AG09309 (cell line): ENCODE data around the gene GRIK2.

Source experiments
- DNase-seq: peaks from one replicate; pipeline ENCODE4 v3.0.0-alpha.2; 2010; ENCODE audit warnings: low read depth
- H3K4me3 ChIP-seq: 2 replicates; pipeline ENCODE4 v1.5.1; 2011; ENCODE audit warnings: mild to moderate bottlenecking, low read depth, low read length, moderate library complexity; ENCODE audit not compliant: control insufficient read depth
- TF ChIP-seq, protein P1 (sequence below): IDR thresholded peaks from 2 replicates; pipeline ENCODE4 v1.5.1; 2011; ENCODE audit warnings: mild to moderate bottlenecking, low read depth, low read length, inconsistent platforms; ENCODE audit not compliant: insufficient read depth, control insufficient read depth; ENCODE audit errors: missing control alignments

GRIK2 gene

GRCh38 chr6:101935732-101936131 lies 542.2 kb downstream of the GRIK2 start:
- H3K4me3 ChIP-seq, result no peak overlapping the region
- TF ChIP-seq, protein P1, sequence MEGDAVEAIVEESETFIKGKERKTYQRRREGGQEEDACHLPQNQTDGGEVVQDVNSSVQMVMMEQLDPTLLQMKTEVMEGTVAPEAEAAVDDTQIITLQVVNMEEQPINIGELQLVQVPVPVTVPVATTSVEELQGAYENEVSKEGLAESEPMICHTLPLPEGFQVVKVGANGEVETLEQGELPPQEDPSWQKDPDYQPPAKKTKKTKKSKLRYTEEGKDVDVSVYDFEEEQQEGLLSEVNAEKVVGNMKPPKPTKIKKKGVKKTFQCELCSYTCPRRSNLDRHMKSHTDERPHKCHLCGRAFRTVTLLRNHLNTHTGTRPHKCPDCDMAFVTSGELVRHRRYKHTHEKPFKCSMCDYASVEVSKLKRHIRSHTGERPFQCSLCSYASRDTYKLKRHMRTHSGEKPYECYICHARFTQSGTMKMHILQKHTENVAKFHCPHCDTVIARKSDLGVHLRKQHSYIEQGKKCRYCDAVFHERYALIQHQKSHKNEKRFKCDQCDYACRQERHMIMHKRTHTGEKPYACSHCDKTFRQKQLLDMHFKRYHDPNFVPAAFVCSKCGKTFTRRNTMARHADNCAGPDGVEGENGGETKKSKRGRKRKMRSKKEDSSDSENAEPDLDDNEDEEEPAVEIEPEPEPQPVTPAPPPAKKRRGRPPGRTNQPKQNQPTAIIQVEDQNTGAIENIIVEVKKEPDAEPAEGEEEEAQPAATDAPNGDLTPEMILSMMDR, result no peak
- DNase-seq, result no peak

- TF ChIP-seq, protein P1, result no peak
- H3K4me3 ChIP-seq, result no peak overlapping the region
- no peak for DNase-seq
Measured at GRCh38 chr6:101936516-101936915, 543.0 kb downstream of the GRIK2 start.

GRCh38 chr6:101937108-101937507 lies 543.6 kb downstream of the GRIK2 start:
- TF ChIP-seq, protein P1, result no peak
- DNase-seq, result no peak
- H3K4me3 ChIP-seq, result no peak overlapping the region

- H3K4me3 ChIP-seq, result no peak overlapping the region
- TF ChIP-seq, protein P1, result no peak
- no peak for DNase-seq
Measured at GRCh38 chr6:101940391-101940790, 546.9 kb downstream of the GRIK2 start.

GRCh38 chr6:101956961-101957360 lies 563.5 kb downstream of the GRIK2 start:
- no peak for DNase-seq
- H3K4me3 ChIP-seq, result no peak overlapping the region

DNA sequence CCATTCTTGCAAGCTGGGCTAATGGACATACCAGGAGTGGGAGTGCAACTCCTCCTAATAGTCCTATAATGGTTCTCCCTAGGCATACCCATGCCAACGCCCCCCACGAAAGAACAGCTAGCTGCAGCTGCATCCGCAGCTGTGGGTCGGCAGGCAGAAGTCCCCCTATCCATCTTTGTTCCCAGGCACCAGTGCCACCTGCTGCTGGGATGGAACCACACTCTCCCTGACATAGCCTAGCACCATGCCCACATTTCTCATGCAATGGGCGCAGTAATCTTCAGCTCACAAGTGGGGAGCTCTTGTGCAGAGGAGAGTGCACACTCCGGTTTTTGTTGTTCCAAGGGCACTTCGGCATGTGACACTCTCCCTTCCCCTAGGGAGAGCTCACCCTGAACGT lies 567.8 kb downstream of the GRIK2 start:
- H3K4me3 ChIP-seq, result no peak overlapping the region
- TF ChIP-seq, protein P1, result no peak
- DNase-seq, result no peak

More at GRCh38 chr6:101956961-101957360, 563.5 kb downstream of the GRIK2 start:
- TF ChIP-seq, protein P1, result no peak

DNA sequence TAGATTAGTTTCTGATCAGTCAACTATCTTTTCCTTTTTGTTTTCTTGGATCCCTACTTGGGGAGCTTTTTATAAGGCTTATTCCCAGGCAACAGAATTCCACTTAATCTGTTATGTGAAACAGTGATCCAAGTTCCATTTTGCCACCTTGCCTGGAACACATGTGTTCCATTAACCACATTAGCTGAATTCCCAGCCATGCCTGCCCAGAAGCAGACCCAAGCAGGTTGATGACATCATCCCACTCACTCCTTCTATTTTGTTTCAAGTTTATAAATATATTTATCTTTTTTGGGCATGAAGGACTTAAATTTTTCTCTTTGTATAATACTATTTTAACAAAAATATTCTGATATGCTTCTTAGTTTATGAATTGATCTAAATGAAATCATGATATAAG lies 587.4 kb downstream of the GRIK2 start:
- DNase-seq, result no peak

More for the DNA sequence above, 587.4 kb downstream of the GRIK2 start:
- TF ChIP-seq, protein P1, result no peak
- no peak overlapping the region for H3K4me3 ChIP-seq
